GM21529 (cell line): ENCODE results near the gene RIOK2.

Source experiments
- ATAC-seq: cut with Tn5 transposase; IDR thresholded peaks from one replicate; pipeline ENCODE4 v1.9.1; 2021; ENCODE audit not compliant: unreplicated experiment

Gene RIOK2

DNA sequence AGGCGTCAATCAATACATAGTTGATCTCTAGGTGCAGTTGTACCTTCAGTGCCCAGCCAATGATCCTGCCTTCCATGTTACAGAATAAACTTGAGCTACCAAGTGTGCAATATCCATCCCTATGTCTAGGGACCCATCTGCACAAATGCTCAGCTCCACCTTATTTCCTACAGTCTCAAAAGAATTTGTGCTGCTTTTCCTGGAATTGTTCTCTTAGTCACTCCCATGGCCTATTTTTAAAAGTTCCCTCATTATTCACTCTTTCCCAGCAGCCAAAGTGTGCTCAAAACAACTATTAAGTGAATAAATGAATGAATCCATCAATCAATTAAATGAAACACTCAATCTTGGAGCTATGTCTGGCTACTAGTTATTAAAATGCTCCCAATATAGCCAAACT, 55.3 kb downstream of the RIOK2 start:
- no peak for ATAC-seq

GRCh38 chr5:97125125-97125683, 57.8 kb downstream of the RIOK2 start:
- no peak for ATAC-seq

- ATAC-seq: no peak
These were observed 58.7 kb downstream of the RIOK2 start for GRCh38 chr5:97124335-97124734.

- ATAC-seq: no peak
These were observed 61.2 kb downstream of the RIOK2 start for GRCh38 chr5:97121848-97122247.

DNA sequence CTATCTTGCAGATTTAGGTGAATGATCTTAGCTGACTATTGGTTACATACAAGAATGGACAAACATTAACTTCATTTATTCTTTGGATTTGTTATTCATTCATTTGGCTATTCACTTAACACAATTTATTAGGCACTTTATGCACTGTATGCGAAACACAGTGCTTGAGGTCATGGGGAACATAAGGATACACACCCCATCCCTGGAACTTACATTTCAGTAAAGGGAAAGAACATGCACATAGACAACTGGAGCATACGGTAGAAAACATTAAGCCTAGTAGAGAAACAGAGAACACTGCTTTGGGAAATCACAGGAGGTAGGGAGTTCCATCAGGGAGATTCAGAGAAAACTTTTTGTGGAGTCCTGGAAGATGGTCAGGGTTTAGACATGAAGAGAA, 62.9 kb downstream of the RIOK2 start:
- no peak for ATAC-seq

- no peak for ATAC-seq
These were observed 64.0 kb downstream of the RIOK2 start for GRCh38 chr5:97119007-97119390.

- peak; percentile 77 for ATAC-seq
These were observed 64.6 kb downstream of the RIOK2 start for GRCh38 chr5:97118261-97119006.

DNA sequence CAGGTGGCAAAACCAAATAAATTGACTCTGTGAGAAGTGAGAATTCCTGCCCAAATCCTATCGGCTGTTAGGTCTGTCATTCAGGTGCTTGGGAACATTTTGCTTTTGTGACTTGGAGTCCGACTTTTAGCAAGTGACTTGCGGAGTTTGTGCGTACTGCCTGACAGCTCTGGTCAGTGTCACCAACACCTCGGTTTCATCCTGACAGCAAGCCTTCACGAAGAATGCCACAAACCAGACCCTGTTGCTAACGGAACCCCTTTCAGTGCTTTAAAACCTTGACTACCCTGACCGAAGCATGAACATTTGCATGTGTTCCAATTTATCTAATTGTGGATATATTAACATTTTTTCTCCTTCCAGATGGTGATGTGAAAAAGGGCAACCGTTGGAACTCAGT, 67.1 kb downstream of the RIOK2 start:
- ATAC-seq: no peak

DNA sequence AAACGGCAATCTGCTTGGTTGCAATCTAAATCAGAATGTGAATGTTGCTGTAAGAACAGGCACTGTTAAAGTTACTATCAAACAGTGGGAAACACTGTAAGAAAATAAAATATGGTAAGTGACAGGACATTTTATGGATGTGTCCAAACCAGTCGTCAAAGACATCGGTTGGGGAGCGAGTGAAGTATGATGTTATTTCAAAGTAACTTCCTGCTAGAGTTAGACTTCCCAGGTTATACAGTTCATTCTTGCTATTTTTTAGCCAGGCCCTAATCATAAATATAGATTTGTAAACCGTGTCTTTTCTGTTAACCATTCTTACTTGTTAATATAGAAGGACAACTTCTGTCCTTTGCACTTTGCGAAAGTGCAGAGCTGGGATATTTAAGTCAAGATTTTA, 70.8 kb downstream of the RIOK2 start:
- ATAC-seq: no peak

DNA sequence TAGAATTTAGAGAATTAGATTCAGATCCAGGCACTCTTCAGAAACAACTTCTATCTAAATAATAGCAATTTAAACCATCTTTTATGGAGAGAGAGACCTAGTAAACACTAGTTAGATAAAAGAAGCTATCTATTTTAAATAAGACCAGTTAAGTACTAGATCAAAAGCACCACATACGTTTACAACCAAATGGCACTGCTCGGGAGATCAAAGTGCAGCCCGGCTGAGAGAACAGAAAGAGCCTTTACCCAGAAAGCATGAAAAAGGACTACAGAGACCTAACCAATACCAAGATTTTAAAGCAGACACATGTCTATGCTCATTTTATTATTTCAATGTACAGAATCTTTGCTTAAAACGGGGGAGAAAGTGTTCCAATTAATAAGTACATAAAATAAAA, 71.4 kb downstream of the RIOK2 start:
- no peak for ATAC-seq

DNA sequence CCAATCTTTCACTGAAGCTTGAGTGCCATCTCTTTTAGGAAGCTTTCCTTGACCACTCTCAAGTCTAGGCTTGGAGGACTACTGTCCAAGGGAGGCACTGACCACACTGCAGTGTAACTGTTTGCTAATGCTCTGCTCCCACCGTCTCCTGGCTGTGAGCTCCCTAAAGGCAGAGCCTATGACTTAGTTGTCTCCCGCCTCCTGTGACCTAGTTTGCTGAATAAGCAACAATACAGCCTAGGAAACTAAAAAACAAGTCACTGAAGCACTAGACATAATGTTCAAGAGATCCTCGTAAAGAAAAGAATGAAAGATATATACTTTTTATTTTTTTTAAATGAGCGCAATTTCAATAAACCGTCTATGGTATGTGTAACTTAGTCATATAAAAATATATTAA, 72.0 kb downstream of the RIOK2 start:
- no peak for ATAC-seq
